ENCODE data around the gene GPR139.

The GPR139 gene

DNA sequence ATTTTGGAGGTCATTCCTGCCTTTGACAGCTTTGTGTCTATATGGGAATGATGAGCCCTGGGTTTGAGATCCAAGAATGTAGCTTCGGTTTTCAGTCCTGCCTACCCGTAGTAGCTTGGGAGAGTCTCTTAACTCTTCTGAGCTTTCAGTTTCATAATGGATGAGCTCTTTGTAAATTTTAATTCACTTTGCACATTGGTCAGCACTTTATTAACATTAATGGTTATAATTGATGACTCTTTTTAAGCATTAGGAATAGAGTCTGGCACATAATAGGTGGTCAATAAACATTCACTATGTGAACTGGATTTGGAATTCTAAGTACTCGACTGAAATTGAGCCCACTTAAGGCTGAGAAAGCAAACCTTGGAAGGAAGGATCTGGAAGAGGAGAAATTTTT is 17.3 kb downstream of the GPR139 start:
- DNase-seq (ENCODE audit: low read depth in 3 of 3, low spot score in 1 of 3): no peak

DNA sequence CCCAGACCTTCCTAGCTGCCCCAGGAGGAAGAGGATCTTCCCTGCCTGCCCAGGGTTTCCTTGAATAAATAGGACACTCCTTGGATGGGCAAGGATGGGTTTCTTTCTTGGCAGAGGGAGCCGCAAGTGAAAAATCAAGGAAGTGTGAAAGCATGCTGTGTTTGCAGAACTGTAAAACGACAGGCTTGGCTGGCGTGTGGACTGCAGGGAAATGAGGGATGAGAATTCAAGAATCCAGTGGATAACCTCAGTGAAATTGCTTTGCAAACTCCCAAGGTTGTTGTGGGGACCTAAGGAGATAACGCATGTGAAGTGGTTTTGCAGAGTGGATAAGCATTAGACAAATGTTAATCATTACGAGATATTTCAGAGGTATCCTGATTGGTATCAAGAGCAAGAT is 20.4 kb downstream of the GPR139 start:
- no peak for DNase-seq (ENCODE audit: low read depth in 3 of 3, low spot score in 1 of 3)

DNA sequence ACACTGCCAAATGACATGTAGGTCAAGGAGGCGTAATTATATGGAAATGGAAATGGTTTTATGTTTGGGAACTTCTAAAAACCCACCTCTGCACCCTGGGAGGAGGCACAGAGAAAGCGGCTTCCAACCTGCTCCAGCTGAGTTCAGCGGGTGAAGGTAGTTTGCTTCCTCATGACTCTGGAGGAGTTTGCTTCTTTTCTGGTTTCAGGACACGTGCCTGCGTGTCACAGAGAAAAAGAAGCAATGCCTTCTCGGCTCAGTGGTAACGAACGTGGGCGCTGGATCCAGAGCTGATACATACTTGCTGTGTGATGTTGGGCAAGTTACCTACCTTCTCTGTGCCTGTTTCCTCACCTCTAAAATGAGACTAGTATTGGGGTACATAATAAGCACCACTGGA is 22.1 kb downstream of the GPR139 start:
- no peak for DNase-seq (ENCODE audit: low read depth in 3 of 3, low spot score in 1 of 3)

DNA sequence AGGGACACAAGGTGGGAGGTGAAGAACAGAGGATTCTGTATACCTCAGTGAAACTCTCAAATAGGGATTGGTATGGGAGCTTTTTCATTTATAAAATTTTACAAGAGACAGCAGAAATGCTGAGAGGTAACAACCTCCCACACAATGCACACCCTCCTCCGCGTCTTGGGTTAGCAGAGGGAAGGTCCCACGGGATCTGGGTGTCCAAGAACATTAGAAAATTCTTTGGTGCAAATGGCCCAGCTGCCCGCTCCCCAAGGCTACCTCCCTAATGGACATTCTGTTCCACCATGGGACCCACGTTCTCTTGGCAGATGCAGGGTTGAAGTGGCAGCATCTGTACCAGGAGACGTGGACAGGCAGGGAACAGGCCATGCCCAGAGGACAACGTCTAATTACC is 22.5 kb downstream of the GPR139 start:
- DNase-seq (ENCODE audit: low read depth in 3 of 3, low spot score in 1 of 3): no peak

DNA sequence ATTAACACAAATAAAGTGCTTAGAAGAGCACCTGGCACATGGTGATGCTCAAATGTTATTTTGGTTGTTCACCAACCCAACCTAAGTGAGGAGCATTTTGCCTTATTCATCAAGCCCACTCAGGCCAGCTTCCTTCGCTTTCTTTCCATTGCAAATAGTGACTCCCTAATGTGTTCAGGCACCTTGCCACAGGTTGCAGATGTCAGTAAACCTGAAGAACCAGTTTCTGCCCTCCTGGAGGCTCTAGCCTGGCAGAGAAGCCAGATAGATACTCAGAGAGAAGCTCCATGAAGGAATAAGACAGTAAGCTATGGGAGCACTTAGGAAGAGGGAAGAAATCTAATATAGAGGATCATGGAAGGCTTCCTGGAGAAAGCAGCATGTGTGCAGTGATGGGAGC is 23.9 kb downstream of the GPR139 start:
- DNase-seq (ENCODE audit: low read depth in 3 of 3, low spot score in 1 of 3): no peak

DNA sequence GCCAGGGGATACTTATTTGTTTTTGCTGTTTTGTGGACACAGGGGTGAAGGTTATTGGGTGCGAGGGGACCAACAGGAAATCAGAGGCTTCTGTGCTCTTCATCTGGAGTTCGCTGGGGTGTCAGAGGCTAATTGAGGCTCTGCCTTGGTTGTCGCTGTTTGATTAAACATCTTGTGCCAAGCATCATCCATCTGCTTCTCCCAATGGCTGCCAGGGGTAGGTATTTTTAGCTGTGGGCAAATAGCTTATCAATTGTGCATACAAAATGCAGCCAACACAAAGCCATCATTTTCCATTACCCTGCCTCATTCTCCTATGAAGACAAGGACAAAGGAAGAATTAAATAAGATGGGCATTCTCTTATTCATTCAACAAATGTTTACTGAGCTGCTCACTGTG is 27.8 kb downstream of the GPR139 start:
- DNase-seq (ENCODE audit: low read depth in 3 of 3, low spot score in 1 of 3): no peak

DNA sequence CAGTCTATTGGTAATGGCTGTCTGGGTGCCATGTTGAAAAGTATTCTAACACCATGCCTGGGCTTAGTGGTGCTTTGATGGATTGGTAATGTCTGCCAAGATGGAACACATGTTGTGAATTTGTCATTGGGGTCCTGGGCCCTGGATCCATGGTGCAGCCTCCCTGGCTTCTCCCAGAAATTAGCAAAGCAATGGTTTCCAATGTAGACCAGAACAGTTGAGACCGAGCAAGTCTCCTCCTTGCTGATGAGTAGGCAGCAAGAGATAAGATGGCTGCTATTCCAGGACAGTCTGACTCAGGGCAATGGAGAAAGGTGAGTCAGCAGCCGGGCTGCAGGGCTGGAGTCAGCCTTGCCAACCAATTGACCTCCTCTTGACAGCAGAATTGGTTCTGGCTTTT is 30.8 kb downstream of the GPR139 start:
- DNase-seq (ENCODE audit: low read depth in 3 of 3, low spot score in 1 of 3): no peak

DNA sequence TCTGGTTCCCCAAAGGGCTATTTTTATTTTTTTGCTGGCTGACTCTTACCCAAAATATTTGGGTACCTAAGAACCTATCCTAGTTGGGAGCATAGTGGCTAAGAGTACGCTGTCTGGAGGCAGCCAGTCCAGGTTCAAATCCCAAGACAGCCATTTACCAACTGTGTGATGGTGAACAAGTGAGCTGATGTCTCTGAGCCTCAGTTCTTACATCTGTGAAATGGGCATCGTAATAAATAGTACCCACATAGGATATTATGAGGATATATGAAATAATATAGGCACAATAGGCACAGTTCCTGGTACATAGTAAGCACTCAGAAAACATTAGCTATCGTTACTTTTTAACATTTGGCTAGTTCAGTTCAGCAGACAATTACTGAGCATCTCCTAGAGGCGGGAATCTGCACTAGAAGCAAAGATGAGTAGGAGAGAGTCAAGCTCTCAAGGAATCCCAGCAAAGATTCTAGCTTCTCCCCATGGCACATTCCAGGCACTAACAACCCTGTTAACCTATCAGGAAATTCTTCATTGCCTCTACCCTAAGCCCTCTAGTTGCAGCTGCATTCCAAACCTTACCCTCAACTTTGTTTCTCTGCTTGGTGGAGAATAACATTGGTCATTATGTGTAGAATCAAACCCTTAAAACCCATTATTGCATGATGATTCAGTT is 31.6 kb downstream of the GPR139 start:
- no peak for DNase-seq (ENCODE audit: low read depth in 3 of 3, low spot score in 1 of 3)

DNA sequence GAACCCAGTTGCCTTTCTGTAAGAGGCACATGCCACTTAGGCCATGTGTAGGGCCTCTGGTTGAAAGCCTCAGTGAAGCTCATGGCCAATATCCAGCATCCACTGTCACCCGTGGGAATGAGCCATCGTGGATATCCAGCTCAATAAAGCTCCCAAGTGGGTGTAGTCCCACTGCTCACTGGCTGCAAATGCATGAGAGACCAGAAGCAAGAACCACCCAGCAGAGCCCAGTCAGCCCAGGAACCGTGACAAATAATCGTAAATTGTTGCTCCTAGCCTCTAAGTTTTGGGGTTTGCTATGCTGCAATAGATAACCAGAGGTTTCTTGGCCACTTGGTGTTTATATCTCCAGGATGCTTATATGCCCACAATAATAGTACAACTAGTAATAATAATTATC is 33.7 kb downstream of the GPR139 start:
- DNase-seq (ENCODE audit: low read depth in 3 of 3, low spot score in 1 of 3): no peak

DNA sequence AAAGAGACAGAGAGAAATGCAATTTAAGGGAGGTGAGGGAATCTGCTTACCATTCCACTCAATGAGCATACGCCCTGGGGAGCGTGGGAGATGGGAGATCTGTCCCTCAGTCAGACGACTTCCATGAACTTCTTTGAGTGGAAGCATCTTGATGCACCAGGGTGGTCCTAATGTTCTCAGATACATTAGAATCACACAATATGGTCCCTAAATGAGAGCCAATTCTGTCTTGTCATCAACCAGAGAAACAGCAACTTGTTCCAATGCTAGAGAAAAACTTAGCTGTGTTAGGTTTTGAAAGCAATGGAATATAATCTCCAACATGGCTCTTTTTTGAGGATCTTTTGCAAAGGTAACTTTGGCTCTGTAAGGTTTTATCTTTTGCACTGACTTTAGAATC is 44.1 kb downstream of the GPR139 start:
- DNase-seq (ENCODE audit: low read depth in 3 of 3, low spot score in 1 of 3): no peak

DNA sequence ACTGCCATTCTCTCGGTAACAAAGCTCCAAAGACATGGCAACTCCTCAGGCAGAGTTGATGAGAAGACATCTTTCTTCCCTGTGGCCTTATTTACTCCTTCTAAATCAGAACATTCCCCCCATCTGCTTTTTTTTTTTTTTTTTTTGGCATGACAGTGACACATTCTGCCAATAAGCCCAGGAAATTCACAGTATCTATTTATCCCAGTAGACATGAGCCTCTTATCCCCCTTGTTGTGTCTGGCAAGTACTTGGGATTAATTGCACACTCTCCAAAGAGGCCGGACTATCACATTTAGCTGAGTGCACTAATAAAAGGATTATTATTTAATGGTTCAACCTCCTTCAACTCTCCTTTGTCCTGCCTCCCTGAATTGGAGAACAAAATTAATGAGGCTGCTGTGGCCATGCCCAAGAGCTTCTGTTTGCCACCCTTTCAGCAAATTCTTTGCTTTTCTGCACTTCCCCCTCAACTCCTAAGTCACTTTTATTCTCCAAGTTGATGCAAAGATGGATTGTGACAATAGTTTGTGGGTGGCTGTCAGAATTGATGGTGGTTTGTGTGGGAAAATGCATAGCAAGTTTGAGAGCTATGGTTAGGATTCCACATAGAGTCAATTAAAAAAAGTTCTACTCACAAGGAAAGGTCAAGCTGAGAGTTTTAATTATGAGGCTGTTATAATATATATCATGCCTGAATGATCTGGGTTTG is 47.2 kb downstream of the GPR139 start:
- DNase-seq (ENCODE audit: low read depth in 3 of 3, low spot score in 1 of 3): no peak

DNA sequence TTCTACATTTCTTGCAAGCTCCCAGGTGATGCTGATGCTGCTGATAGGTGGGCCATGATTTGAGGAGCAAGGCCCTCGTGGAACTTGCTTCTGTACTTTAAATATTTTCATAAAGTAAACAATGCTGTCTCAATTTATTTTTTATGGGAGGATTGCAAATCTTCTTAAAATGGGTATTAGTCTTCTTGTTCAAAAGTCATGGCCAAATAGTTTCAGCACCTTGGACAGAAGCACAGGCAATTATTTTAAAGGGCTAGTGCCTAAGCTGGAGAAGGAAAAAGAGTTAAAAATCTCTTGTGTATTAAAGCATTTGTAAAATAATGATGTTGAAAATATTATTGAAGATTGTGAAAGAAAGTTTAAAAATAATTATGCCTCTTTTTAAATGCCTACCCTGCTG is 50.5 kb downstream of the GPR139 start:
- DNase-seq (ENCODE audit: low read depth in 3 of 3, low spot score in 1 of 3): no peak

DNA sequence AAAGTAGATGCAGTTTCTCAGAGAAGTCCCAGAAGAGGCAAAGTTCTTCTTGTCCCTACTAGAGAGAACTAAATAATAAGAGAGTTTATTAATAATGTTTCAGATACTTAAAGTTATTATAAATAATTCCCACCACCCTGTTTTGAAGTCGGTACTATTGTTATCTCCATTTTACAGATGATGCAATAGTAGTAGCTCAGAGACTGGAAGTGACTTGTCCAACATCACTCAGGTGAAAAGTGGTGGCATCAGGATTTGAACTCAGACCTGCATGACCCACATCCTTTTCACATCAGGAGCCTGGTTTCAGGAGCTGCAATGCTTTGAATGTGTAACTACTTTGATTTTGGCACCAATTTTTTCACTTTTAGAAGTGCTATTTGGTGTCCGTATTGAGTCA is 52.7 kb downstream of the GPR139 start:
- DNase-seq (ENCODE audit: low read depth in 3 of 3, low spot score in 1 of 3): no peak

DNA sequence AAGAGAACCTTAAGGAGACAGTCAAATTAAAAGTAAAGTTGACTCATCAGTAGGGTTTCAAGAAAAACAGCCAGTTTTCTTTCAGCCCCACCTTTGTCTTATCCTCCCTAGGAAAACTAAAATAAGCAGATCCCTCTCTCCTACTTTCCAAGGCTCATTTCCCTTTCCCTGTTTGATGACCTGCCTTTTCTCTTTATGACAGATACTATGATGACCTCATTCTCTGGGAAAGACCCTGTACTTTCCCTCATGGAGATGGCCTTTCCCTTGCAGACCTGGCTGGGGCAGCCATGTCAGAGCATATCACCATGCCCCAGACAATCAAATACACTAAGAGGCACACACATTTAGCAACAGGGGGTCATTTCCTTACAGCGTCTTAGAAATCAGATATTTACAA is 53.6 kb downstream of the GPR139 start:
- DNase-seq (ENCODE audit: low read depth in 3 of 3, low spot score in 1 of 3): no peak

DNA sequence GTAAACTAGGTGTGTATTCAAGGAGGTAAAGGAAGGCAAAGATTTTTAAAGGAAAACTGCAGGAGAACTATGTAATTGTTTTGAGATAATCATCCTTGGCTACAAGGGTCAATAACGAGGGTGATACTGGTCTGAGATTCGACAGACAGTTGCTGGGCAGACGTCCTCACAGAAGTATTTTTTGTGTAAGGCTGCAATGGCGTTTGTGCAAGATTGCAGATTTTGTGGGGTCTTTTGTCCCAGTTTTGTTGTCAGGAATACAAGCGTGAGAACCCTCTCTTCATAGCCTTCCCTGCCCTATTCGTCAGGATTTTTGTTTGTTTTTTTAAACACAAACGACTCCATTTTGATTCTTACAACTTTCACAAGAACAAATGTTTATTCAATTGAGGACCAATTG is 57.5 kb downstream of the GPR139 start:
- DNase-seq (ENCODE audit: low read depth in 3 of 3, low spot score in 1 of 3): no peak

DNA sequence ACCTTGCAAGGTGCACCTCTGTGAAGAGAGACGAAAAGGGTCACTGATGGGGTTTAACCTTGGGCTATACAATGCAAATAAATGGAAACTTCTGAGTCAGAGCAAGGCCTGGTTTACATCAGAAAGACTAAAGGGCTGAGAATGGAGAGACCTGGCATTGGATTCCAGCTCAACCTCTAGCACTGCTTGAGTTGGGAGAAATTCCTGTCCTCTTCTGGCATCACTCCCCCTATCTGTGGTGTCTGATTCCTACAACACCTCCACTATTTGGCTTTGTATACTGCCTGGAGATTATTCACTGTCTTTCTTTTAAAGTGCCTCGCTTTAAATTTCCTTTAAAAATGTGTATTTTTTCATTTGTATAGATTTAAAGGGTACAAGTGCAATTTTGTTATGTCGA is 68.8 kb downstream of the GPR139 start:
- no peak for DNase-seq (ENCODE audit: low read depth in 3 of 3, low spot score in 1 of 3)

DNA sequence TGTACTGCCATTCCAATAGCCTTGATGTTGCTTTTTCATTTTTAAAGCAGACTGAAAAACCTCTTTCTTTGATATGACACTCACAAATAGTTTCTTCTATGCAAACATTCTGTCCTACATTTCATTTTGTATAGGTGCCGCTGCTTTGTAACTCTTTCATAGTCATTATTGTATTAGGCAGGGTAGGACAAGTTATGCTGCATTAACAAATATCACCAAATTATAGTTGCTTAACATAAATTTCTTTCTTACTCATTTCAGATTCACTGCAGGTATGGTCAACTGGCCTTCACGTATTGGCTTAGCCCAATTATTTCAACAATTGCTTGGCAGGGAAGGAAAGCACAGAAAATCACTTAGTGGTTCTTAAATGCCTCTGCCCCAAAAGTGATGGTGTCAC is 70.8 kb downstream of the GPR139 start:
- no peak for DNase-seq (ENCODE audit: low read depth in 3 of 3, low spot score in 1 of 3)

DNA sequence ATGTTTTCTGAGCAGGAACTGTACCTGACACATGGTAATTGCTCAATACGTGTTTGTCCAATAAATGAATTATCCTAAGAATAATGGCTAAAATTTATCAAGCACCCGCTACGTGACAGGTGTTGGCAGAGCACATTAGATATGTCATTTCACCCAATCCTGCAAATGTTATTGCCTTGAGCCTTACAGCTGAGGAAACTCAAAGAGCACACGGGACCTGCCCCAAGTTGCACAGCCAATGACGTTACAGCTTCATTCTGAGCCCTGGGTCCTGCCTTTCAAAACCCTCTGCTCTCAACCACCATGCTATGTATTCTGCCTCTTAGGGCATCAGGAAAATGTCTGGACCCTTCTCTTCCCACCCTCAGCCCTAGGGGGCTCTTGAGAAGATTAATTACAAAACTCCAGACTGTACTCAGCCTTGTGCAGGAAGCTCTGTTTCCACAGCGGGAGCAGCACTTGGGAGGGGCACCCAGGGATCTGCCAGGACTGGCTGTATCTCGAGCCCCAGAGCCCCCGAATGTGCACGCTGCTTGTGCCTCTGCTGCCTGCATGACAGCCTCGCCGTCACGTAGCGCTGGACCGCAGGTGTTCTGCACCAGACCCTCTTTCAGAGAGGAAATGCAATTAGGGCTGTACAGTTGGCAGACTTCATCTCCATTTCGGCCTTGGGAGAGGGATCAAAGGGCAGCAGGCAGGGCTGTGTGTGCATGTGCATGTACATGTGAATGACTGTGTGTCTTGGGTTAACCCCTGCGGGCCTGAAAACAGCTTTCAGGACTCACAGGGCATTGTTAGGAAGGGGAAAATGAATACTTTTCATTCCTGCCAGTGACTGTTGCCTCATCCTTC is 71.6 kb downstream of the GPR139 start:
- no peak for DNase-seq (ENCODE audit: low read depth in 3 of 3, low spot score in 1 of 3)

DNA sequence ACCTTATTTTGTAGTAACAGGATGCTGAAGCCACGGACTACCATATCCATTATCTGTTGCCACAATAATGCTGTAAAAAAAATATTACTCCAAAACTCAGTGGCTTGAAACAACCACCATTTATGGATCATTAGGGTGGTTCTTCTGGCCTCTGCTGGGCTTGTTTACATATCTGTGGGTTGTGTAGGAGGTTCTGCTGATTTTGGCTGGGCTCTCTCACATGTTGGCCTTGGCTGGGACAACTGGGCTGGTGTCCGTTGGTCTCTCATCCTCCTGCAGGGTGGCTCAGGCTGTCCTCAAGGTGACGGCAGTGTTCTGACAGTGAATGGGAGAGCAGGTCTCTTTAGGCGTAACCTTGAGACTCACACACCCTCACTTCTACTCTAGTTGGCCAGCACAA is 76.0 kb downstream of the GPR139 start:
- DNase-seq (ENCODE audit: low read depth in 3 of 3, low spot score in 1 of 3): no peak

DNA sequence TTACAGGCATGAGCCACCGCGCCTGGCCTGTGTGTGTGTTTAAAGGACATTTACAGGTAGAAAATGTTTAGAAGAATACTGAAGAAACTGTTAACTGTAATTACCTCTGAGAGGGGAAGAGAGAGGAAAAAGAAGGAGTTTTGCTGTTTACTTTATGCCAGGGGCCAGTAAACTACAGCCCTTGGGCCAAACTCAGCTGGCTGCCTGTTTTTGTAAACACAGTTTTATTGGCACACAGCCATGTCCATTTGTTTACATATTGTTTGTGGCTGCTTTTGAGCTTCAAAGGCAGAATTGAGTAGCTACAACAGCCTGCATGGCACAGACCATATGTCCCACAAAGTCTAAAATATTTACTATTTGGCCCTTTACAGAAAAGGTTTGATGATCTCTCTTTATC is 76.4 kb downstream of the GPR139 start:
- no peak for DNase-seq (ENCODE audit: low read depth in 3 of 3, low spot score in 1 of 3)

DNA sequence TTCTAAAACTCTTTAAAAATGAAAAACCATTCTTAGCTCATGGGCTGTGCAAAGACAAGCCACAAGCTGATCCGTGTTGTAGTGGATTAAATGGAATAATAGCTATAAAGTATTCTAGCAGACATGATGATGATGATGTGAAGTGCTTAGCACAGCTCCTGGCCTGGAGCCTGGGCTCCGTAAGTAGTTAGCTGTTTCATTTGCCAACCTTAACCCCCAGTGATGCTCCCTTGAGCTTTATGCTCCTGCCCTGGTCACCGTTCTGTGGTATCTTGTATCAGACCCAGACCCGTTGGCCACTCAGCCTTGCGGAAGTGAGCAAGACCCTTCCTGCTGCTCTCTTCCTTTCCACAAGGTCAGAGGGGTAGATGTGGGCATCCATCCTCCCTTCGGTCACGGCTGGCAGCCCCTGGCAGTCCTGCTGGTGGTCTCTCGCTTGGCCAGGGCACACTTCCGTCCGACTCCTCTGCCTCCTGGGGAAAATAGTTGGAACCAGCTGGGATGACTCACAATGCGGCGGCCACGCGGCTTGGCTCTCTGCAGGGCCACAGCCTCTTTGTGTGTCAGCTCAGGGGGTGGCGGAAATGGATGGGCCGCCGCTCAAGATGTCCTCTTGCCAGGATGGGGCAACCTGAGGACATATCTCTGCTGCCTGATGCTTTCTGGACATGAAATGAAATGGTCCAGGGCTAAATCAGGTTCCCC is 79.1 kb downstream of the GPR139 start:
- DNase-seq (ENCODE audit: low read depth in 3 of 3, low spot score in 1 of 3): no peak

DNA sequence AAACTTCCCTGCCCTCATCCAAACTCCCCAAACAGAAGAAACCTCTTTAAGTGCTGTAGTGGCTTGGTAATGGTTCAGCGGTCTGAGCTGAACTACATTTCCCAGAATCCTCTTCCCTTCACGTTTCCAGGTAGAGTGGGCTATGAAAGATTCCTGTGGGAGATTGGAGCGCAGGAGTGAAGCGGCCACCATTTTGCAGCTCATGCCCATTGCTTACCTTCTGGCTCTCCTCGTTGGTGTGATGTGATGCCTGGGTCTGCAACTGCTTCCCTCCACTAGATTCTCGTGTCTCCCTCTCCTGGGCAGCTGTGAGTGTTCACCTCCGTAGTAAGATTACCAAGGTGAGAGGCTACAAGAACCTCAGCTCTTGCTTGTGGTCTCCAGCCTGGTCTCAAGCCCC is 82.1 kb downstream of the GPR139 start:
- DNase-seq (ENCODE audit: low read depth in 3 of 3, low spot score in 1 of 3): no peak

Measured in stimulated activated CD4-positive, alpha-beta T cell treated with anti-CD3 and anti-CD28 coated beads, TNF-alpha, amount 100 ng/mL, for 1 hour (primary cell).